Fibroblast of villous mesenchyme (primary cell): ENCODE measurements around the gene ECM2. TPM values are rescaled to one million over a fixed set of nuclear protein-coding genes. Genes with fewer than 3 reads are reported as not detected.

Experiments used
- DNase-seq: peaks from one replicate; pipeline ENCODE4 v3.0.0-alpha.2; 2010; ENCODE audit warnings: low read depth
- H3K4me3 ChIP-seq: 2 replicates; pipeline ENCODE4 v1.5.1; 2011; ENCODE audit warnings: low read depth, mild to moderate bottlenecking, low read length
- total RNA-seq: library from RNA; depleted of rRNA; stranded (reverse); fragments of >200 nt; gene quantifications from 2 replicates; pipeline ENCODE4 v1.2.3, GENCODE V29; 2012
- TF ChIP-seq, protein P1 (sequence below): IDR thresholded peaks from 2 replicates; pipeline ENCODE4 v1.5.1; 2012; ENCODE audit warnings: low read depth, mild to moderate bottlenecking, low read length; ENCODE audit not compliant: insufficient read depth

ECM2 gene
- total RNA-seq, 1 donor, result 2.6 TPM

DNA sequence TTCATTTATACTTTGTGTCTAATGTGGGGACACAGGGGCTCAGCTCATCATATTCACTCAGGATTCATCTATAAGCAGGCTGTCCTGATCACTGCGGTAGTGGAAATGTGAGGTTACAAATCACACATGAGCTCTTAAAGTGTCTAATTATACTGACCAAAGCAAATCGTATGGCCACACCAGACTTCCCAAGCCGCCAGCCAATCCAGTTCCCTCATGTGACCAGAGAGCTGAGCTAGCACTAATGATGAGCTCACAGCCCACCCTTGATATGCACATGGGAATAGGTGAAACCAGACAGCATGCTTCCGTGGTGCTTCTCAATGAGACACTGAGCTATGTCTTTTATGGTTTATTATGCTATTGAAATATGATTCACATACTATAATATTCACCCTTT, 17.6 kb downstream of the ECM2 start:
- DNase-seq, result no peak
- TF ChIP-seq, protein P1, sequence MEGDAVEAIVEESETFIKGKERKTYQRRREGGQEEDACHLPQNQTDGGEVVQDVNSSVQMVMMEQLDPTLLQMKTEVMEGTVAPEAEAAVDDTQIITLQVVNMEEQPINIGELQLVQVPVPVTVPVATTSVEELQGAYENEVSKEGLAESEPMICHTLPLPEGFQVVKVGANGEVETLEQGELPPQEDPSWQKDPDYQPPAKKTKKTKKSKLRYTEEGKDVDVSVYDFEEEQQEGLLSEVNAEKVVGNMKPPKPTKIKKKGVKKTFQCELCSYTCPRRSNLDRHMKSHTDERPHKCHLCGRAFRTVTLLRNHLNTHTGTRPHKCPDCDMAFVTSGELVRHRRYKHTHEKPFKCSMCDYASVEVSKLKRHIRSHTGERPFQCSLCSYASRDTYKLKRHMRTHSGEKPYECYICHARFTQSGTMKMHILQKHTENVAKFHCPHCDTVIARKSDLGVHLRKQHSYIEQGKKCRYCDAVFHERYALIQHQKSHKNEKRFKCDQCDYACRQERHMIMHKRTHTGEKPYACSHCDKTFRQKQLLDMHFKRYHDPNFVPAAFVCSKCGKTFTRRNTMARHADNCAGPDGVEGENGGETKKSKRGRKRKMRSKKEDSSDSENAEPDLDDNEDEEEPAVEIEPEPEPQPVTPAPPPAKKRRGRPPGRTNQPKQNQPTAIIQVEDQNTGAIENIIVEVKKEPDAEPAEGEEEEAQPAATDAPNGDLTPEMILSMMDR, result no peak
- H3K4me3 ChIP-seq, result no peak overlapping the region

DNA sequence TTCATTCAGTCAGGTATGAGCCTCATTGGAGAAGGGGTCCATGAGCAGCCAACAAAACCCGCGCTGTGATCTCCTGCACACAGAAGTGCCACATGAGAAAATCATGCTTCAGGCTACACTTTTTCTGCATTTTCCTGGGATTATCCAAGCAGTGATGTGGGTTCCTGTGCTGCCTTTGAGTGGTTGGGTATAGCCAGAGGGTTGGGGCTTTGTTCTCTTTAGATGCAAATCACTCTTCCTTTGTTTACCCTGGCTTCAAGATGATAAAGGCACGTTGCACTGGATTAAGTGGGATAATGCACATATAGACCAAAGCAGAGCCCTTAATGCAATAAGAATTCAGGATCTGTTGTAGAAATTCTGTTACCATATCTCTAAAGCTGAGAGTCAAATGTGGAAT, 18.7 kb downstream of the ECM2 start:
- TF ChIP-seq, protein P1, result no peak
- H3K4me3 ChIP-seq, result no peak overlapping the region
- DNase-seq, result no peak

DNA sequence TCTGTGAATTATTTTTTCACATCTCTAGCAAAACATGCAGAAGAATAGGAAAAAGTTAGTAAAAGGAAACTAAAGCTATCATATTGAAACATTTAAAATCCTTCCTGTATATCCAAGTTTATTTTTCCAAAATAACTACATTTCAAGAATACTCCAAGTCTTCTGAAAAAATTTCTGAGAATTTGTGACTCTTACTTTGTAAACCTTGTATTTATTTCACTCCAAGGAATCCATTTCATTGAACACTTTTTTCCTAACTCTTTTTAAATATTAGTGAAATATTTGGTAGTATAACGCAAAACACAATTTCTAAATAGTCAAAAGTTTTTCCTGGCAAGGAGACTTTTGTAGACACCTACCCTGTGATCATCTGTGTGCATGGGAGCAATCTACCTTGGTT, 19.3 kb downstream of the ECM2 start:
- TF ChIP-seq, protein P1, result no peak

DNA sequence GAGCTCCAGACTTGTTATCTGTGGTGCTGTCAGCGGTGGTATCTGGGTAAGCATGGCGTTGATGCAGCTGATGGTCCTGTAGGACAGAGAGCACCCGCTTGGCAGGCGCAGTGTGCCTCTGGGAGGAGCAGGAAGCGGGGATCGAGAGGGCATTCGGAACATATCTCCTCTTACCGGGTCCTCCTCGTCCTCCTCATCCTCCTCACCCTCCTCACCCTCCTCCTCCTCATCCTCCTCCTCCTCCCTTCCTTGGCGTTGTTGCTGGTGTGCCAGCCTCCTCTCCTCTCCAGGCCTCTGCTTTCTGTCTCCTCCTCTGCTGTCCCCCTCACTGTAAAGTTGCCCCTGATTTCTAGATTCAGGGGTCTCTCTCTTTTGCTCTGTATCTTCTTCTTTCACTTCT, 21.2 kb downstream of the ECM2 start:
- no peak for DNase-seq
- TF ChIP-seq, protein P1, result no peak
- H3K4me3 ChIP-seq, result no peak overlapping the region

More for the DNA sequence above, 19.3 kb downstream of the ECM2 start:
- no peak for DNase-seq
- no peak overlapping the region for H3K4me3 ChIP-seq

DNA sequence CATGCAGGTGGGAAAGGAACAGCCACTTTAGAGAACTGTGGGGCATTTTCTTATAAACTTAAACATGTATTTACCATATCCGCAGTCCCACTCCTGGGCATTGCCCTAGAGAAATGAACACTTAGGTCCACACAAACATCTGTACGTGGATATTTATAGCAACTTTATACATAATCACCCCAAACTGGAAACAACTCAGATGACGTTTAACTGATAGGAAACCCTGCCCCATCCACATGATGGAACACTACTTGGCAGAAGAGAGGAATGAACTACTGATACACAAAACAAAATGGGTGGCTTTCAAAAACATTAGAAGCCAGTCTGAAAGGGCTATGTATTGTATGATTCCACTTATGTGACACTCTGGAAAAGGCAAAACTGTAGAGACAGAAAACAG, 22.4 kb downstream of the ECM2 start:
- TF ChIP-seq, protein P1, result no peak
- DNase-seq, result no peak
- H3K4me3 ChIP-seq, result no peak overlapping the region

DNA sequence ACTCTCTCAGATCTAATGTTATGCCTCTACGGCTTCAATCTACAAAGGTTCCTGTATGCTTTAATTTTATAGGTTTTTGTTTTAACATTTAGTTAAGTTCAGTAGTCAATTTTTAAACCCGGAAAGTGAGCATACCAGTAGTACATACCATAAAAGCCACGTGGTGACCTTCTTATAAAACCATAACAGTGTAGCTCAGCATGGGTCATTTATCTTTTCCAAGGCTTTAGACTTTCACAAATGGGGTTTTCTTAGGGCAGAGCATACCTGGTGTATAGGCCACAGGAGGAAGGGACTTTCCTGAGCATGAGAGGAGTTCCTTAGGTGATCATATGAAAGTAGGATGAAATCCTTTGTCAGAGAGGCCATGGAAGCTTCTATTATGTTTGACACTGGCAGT, 23.2 kb downstream of the ECM2 start:
- TF ChIP-seq, protein P1, result no peak
- no peak for DNase-seq

DNA sequence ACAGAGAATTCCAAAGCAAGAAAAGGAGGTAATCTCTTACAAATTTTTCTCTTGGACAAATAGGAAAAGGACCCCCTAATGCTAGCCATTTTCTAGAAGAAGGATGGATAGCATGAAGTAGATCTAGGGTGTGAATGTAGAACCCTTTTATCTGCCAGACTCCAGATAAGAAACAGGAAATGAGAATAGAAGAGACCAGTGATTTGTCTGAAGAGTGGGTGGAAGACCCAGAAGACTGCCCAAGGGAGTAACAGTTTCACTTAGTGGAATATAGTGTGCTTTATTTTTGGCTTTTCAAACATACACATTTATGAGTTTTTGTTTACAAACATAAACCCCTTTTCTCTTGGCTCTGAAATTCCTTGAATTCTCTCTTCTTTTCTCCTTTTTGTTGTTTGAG, 25.0 kb downstream of the ECM2 start:
- TF ChIP-seq, protein P1, result no peak
- DNase-seq, result no peak
- H3K4me3 ChIP-seq, result no peak overlapping the region

More for the DNA sequence above, 23.2 kb downstream of the ECM2 start:
- H3K4me3 ChIP-seq, result no peak overlapping the region
